HL-60 (cell line): ENCODE data around the gene FAM118A.

Source experiments
- CTCF ChIP-seq: IDR thresholded peaks from one replicate; pipeline ENCODE4 v1.5.1; 2011; ENCODE audit warnings: low read length, control low read depth, inconsistent platforms; ENCODE audit not compliant: insufficient read depth
- GABPA ChIP-seq: IDR thresholded peaks from 2 replicates; pipeline ENCODE4 v1.6.1; 2012; ENCODE audit warnings: low read depth
- POLR2AphosphoS5 ChIP-seq: IDR thresholded peaks from 2 replicates; pipeline ENCODE4 v1.6.1; 2012; ENCODE audit warnings: low read depth
- REST ChIP-seq: IDR thresholded peaks from 2 replicates; pipeline ENCODE4 v1.6.1; 2012; ENCODE audit warnings: low read depth; ENCODE audit not compliant: insufficient replicate concordance

DNA sequence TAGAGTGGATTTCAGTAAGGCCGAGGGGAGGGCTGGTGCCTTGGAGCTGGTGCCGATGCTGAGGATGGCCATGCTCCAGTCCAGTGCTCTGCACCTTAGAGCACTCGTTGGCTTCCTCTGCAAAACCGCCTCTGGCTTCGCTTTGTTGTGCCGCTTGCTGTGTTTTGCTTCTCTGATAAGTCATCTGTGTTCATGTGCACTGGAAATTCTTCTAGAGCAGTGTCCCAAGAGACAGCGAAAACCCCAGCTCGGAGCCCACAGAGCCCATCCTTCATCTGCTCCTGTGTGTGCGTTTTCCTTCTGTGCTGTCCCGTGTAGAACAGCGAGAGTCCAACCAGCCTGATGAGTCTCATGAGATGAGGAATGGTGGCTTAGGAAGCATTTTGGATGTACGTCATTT, 12.1 kb downstream of the FAM118A start:
- no peak for TF ChIP-seq CTCF
- no peak for TF ChIP-seq POLR2AphosphoS5
- no peak for TF ChIP-seq GABPA
- no peak for TF ChIP-seq REST
